ENCODE results near the gene APMAP. TPM values are rescaled to one million over a fixed set of nuclear protein-coding genes. Genes with fewer than 3 reads are reported as not detected.
A peak's percentile ranks its signal among the peaks of the same experiment; 100 is the strongest.

APMAP gene
- total and polyA plus RNA-seq, 2 of the 13 experiments (the other 11 are each of a cell fraction or from before 2014, with no cell fraction given): 168 to 214 TPM

- TF ChIP-seq MED1 (CRISPR knock-in tag; IDR thresholded peaks at IDR 0.05) (0 out of 2 replicates have a peak, but pooled peaks have one; percentile 20), ZNF501 (CRISPR knock-in tag; IDR thresholded peaks at IDR 0.05) (peak; percentile 53), SMAD9 (CRISPR knock-in tag; IDR thresholded peaks at IDR 0.05) (no peak), SKIL (CRISPR knock-in tag; IDR thresholded peaks at IDR 0.05; ENCODE audit: borderline replicate concordance) (no peak), ZNF678 (CRISPR knock-in tag; IDR thresholded peaks at IDR 0.05) (no peak), MYC (CRISPR knock-in tag; IDR thresholded peaks at IDR 0.05; ENCODE audit: borderline replicate concordance) (no peak), ZNF354B (CRISPR knock-in tag; IDR thresholded peaks at IDR 0.05) (no peak), ZNF891 (CRISPR knock-in tag; IDR thresholded peaks at IDR 0.05) (no peak), PREB (CRISPR knock-in tag; IDR thresholded peaks at IDR 0.05) (no peak), ZNF850 (CRISPR knock-in tag; conservative IDR thresholded peaks at IDR 0.05) (no peak; the same call in 1 of the 2 replicates), HMGA1 (CRISPR knock-in tag; conservative IDR thresholded peaks at IDR 0.05) (no peak), TRIM24 (CRISPR knock-in tag; IDR thresholded peaks at IDR 0.05) (no peak), HBP1 (CRISPR knock-in tag; IDR thresholded peaks at IDR 0.05; ENCODE audit: low read depth) (peak; percentile 61), STAT6 (CRISPR knock-in tag; IDR thresholded peaks at IDR 0.05; ENCODE audit: borderline replicate concordance) (no peak), PHF20 (CRISPR knock-in tag; IDR thresholded peaks at IDR 0.05) (no peak), ZNF34 (CRISPR knock-in tag; IDR thresholded peaks at IDR 0.05; ENCODE audit: borderline replicate concordance) (0 out of 2 replicates have a peak, but pooled peaks have one; percentile 41), BCLAF1 (IDR thresholded peaks at IDR 0.05) (no peak), RFX3 (CRISPR knock-in tag; IDR thresholded peaks at IDR 0.05) (no peak), FOXK2 (IDR thresholded peaks at IDR 0.05) (no peak), ZBTB38 (CRISPR knock-in tag; IDR thresholded peaks at IDR 0.05) (no peak)
These were observed 2.2 kb upstream of the APMAP start (continued) for GRCh38 chr20:24994470-24995368.

Measured in HepG2 (cell line).